ENCODE measurements around the gene LRG1.

The LRG1 gene

GRCh38 chr19:4507804-4508203, 32.0 kb downstream of the LRG1 start:
- ATAC-seq: no peak

GRCh38 chr19:4507150-4507452, 32.7 kb downstream of the LRG1 start:
- no peak for ATAC-seq
- no peak for TF ChIP-seq SNAI2 (CRISPR knock-in tag; IDR thresholded peaks at IDR 0.05)
- no peak for TF ChIP-seq CSRNP3 (CRISPR knock-in tag; IDR thresholded peaks at IDR 0.05)
- TF ChIP-seq ISL1 (CRISPR knock-in tag; IDR thresholded peaks at IDR 0.05): no peak
- TF ChIP-seq PPARA (CRISPR knock-in tag; IDR thresholded peaks at IDR 0.05; ENCODE audit: borderline replicate concordance): no peak
- TF ChIP-seq OSR1 (CRISPR knock-in tag; IDR thresholded peaks at IDR 0.05): no peak
- TF ChIP-seq POU6F1 (CRISPR knock-in tag; IDR thresholded peaks at IDR 0.05; ENCODE audit: borderline replicate concordance, low read depth): no peak
- no peak for TF ChIP-seq RARB (CRISPR knock-in tag; IDR thresholded peaks at IDR 0.05)
- TF ChIP-seq ZC3H10 (CRISPR knock-in tag; IDR thresholded peaks at IDR 0.05): no peak
- no peak for TF ChIP-seq ZFP3 (CRISPR knock-in tag; IDR thresholded peaks at IDR 0.05)
- no peak for TF ChIP-seq ESRRG (CRISPR knock-in tag; IDR thresholded peaks at IDR 0.05)
- TF ChIP-seq GLIS3 (CRISPR knock-in tag; IDR thresholded peaks at IDR 0.05): no peak
- no peak for TF ChIP-seq CSDC2 (CRISPR knock-in tag; IDR thresholded peaks at IDR 0.05)
- no peak for TF ChIP-seq PATZ1 (CRISPR knock-in tag; IDR thresholded peaks at IDR 0.05; ENCODE audit: borderline replicate concordance)
- TF ChIP-seq ZNF565 (CRISPR knock-in tag; conservative IDR thresholded peaks at IDR 0.05; ENCODE audit: low read depth): no peak
- no peak for TF ChIP-seq BACH2 (CRISPR knock-in tag; IDR thresholded peaks at IDR 0.05; ENCODE audit: borderline replicate concordance)
- no peak for TF ChIP-seq ARNTL (CRISPR knock-in tag; IDR thresholded peaks at IDR 0.05; ENCODE audit: borderline replicate concordance, low read depth)
- TF ChIP-seq CREB5 (CRISPR knock-in tag; IDR thresholded peaks at IDR 0.05; ENCODE audit: low read depth): no peak
- no peak for TF ChIP-seq TCF4 (CRISPR knock-in tag; IDR thresholded peaks at IDR 0.05; ENCODE audit: borderline replicate concordance)
- no peak for TF ChIP-seq ZNF8 (CRISPR knock-in tag; IDR thresholded peaks at IDR 0.05)
- no peak for TF ChIP-seq ZFP30 (CRISPR knock-in tag; IDR thresholded peaks at IDR 0.05)

More at GRCh38 chr19:4507804-4508203, 32.0 kb downstream of the LRG1 start:
- no peak for TF ChIP-seq CSRNP3 (CRISPR knock-in tag; IDR thresholded peaks at IDR 0.05)
- TF ChIP-seq ISL1 (CRISPR knock-in tag; IDR thresholded peaks at IDR 0.05): no peak
- no peak for TF ChIP-seq ZNF8 (CRISPR knock-in tag; IDR thresholded peaks at IDR 0.05)
- no peak for TF ChIP-seq OSR1 (CRISPR knock-in tag; IDR thresholded peaks at IDR 0.05)
- no peak for TF ChIP-seq TOX (CRISPR knock-in tag; IDR thresholded peaks at IDR 0.05; ENCODE audit: borderline replicate concordance)
- no peak for TF ChIP-seq ZFP30 (CRISPR knock-in tag; IDR thresholded peaks at IDR 0.05)
- no peak for TF ChIP-seq ZNF70 (CRISPR knock-in tag; IDR thresholded peaks at IDR 0.05)
- TF ChIP-seq CREB5 (CRISPR knock-in tag; IDR thresholded peaks at IDR 0.05; ENCODE audit: low read depth): no peak
- no peak for TF ChIP-seq GLIS3 (CRISPR knock-in tag; IDR thresholded peaks at IDR 0.05)
- no peak for TF ChIP-seq ZNF565 (CRISPR knock-in tag; conservative IDR thresholded peaks at IDR 0.05; ENCODE audit: low read depth)
- no peak for TF ChIP-seq ARNTL (CRISPR knock-in tag; IDR thresholded peaks at IDR 0.05; ENCODE audit: borderline replicate concordance, low read depth)
- TF ChIP-seq PATZ1 (CRISPR knock-in tag; IDR thresholded peaks at IDR 0.05; ENCODE audit: borderline replicate concordance): no peak
- TF ChIP-seq BACH2 (CRISPR knock-in tag; IDR thresholded peaks at IDR 0.05; ENCODE audit: borderline replicate concordance): no peak
- no peak for TF ChIP-seq ESRRG (CRISPR knock-in tag; IDR thresholded peaks at IDR 0.05)
- no peak for TF ChIP-seq ZC3H10 (CRISPR knock-in tag; IDR thresholded peaks at IDR 0.05)
- TF ChIP-seq ZFP3 (CRISPR knock-in tag; IDR thresholded peaks at IDR 0.05): no peak
- TF ChIP-seq PPARA (CRISPR knock-in tag; IDR thresholded peaks at IDR 0.05; ENCODE audit: borderline replicate concordance): no peak
- no peak for TF ChIP-seq SNAI2 (CRISPR knock-in tag; IDR thresholded peaks at IDR 0.05)
